CD8-positive, alpha-beta memory T cell (primary cell): ENCODE data around the gene HOXA6. TPM values are rescaled to one million over a fixed set of nuclear protein-coding genes. Genes with fewer than 3 reads are reported as not detected.

ENCODE experiments used
- polyA plus RNA-seq: library from polyadenylated mRNA; unstranded; fragments of 300-500 nt; fragmentation: Illumina TruSeq; gene quantifications from one replicate; pipeline ENCODE4 v1.2.3, GENCODE V29; 2021
- total RNA-seq, 2 experiments: library from RNA; stranded (reverse); gene quantifications; one replicate each; pipeline ENCODE4 v1.2.3, GENCODE V29; 2021

HOXA6 gene
- total and polyA plus RNA-seq, 3 experiments from 2014 or later = not detected

Other genes with a start within 250 kb of the HOXA6 start
- under 1 TPM; 0.31 to 0.38 TPM for gene HOXA1, start 51.8 kb downstream of the HOXA6 start, total RNA-seq
- gene HOXA1, start 51.8 kb downstream of the HOXA6 start, polyA plus RNA-seq = 0.75 TPM
- not detected for gene HOXA2, start 45.1 kb downstream of the HOXA6 start, total RNA-seq
- gene HOXA2, start 45.1 kb downstream of the HOXA6 start, polyA plus RNA-seq = not detected
- gene HOXA4, start 17.0 kb downstream of the HOXA6 start, total RNA-seq = under 1 TPM in 1 of 2 experiments, not detected in 1; 0.11 TPM
- 0.20 TPM for gene HOXA4, start 17.0 kb downstream of the HOXA6 start, polyA plus RNA-seq
- gene HOXA5, start 4.1 kb downstream of the HOXA6 start, total RNA-seq = not detected
- not detected for gene HOXA5, start 4.1 kb downstream of the HOXA6 start, polyA plus RNA-seq
- not detected for gene HOXA3, start 4.8 kb upstream of the HOXA6 start, total RNA-seq
- not detected for gene HOXA3, start 4.8 kb upstream of the HOXA6 start, polyA plus RNA-seq
- gene HOXA7, start 8.9 kb upstream of the HOXA6 start, total RNA-seq = not detected
- not detected for gene HOXA7, start 8.9 kb upstream of the HOXA6 start, polyA plus RNA-seq
- gene HOXA9, start 17.8 kb upstream of the HOXA6 start, total RNA-seq = not detected
- gene HOXA9, start 17.8 kb upstream of the HOXA6 start, polyA plus RNA-seq = not detected
- gene HOXA10, start 26.5 kb upstream of the HOXA6 start, total RNA-seq = not detected
- gene HOXA10, start 26.5 kb upstream of the HOXA6 start, polyA plus RNA-seq = 0.09 TPM
- not detected for gene HOXA11, start 37.5 kb upstream of the HOXA6 start, total RNA-seq
- not detected for gene HOXA11, start 37.5 kb upstream of the HOXA6 start, polyA plus RNA-seq
- not detected for gene HOXA13, start 52.3 kb upstream of the HOXA6 start, total RNA-seq
- gene HOXA13, start 52.3 kb upstream of the HOXA6 start, polyA plus RNA-seq = not detected
- not detected for gene EVX1, start 95.0 kb upstream of the HOXA6 start, total RNA-seq
- gene EVX1, start 95.0 kb upstream of the HOXA6 start, polyA plus RNA-seq = not detected